HG02798 (cell line): ENCODE measurements around the gene PLEKHM3.
"Not testable (repeated sequence)": the region's sequence is repeated elsewhere in the genome, so short reads cannot be mapped to it uniquely, and the experiment has no call there.

Experiments
- ATAC-seq: cut with Tn5 transposase; IDR thresholded peaks from one replicate; pipeline ENCODE4 v1.9.1; 2021; ENCODE audit warnings: mild to moderate bottlenecking; ENCODE audit not compliant: unreplicated experiment, poor library complexity

PLEKHM3 gene

GRCh38 chr2:207929923-207930322 is 95.4 kb downstream of the PLEKHM3 start:
- no peak for ATAC-seq

- ATAC-seq: no peak
Observed at GRCh38 chr2:207928079-207928478, 97.2 kb downstream of the PLEKHM3 start.

GRCh38 chr2:207926989-207927300 is 98.4 kb downstream of the PLEKHM3 start:
- ATAC-seq: no peak

DNA sequence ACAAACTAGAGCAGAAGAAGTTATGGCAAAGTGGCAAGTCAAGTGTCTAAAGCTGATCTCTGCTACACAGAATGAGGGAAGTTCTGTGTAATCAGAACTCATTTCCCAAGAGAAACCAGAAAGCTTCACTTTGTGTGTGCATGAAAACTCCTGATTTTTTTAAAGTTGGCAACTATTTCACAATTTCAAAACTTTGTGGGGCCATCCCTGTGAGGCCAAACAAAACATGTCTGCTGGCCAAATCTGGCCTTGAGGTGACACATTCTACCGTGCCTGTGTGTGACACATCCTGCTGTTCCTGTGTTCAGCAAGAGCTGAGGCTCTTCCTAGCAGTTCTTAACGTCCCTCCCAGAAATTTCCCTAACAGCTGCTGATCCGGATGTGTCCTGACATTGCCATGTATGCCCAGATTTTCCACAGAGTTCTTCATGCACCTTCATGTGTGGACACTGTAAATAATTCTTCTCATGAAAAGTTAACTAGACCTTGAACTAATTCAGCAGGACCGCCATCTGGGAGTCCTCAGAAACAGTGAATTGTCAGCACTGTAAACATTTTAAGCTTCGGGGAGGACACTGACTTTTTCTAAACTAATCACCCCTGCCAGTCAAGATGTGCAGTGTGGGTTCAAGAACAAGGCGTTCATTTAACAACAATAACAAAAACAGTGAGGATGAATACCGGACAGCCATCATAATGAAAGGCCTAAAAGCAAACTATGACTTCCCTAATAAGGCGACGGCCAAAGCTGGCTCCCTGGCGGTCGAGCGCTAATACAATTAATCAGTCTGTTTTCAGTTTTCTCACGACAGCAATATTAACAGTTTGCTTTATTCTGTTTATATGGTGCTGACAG is 99.0 kb downstream of the PLEKHM3 start:
- ATAC-seq: no peak

DNA sequence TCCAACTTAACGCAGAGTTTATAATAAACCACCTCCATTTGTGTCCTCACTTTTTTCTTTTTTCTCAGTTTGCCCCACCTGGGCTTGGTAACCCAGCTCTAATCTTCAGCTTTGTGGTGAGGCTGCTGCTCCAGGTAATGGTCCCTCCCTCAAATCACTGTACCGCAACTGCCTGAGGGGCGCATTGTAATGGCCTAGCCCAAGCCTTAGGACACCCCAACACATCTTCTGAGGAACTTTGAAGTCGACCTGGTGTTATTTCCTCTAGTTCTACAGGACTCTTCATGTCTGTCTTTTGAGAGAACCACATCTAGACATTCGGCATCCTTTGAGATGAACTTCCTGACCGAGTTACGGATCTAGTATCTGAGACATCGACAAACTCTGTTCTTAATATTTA is 99.7 kb downstream of the PLEKHM3 start:
- ATAC-seq: no peak

DNA sequence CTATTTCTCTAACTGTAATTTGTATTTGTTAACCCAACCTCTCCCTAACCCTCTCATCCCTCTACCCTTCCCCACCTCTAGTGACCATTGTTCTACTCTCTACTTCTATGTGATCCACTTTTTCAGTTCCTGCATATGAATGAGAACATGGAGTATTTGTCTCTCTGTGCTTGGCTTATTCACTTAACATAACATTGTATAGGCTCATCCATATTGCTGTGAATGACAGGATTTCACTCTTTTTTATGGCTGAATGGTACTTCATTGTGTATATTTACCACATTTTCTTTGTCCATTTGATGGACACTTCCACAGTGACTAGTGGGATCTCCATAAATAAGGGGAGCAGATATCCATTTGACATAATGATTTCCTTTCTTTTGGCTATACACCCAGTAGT is 103.7 kb downstream of the PLEKHM3 start:
- no peak for ATAC-seq

DNA sequence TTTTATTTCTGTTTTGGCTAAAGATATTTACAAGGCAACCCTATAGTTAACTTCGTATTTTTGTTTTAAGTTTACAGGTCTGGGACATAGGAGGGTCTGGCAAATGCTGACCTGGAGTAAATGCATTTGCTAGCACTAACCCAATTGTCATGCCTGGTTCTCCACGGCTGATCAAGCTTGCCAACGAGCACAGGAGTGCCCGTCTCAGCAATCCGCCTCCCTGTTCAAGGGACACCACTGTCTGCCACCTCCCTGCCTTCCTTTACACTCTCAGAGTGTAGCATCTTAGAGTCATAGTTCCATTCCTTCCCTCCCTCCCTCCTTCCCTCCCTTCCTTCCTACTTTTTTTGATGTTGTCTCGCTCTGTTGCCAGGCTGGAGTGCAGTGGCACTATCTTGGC is 104.6 kb downstream of the PLEKHM3 start:
- ATAC-seq: no peak

GRCh38 chr2:207920321-207920720 is 105.0 kb downstream of the PLEKHM3 start:
- no peak for ATAC-seq

GRCh38 chr2:207919164-207919919 is 106.0 kb downstream of the PLEKHM3 start:
- no peak for ATAC-seq

- no peak for ATAC-seq
Observed at GRCh38 chr2:207914716-207915115, 110.6 kb downstream of the PLEKHM3 start.

DNA sequence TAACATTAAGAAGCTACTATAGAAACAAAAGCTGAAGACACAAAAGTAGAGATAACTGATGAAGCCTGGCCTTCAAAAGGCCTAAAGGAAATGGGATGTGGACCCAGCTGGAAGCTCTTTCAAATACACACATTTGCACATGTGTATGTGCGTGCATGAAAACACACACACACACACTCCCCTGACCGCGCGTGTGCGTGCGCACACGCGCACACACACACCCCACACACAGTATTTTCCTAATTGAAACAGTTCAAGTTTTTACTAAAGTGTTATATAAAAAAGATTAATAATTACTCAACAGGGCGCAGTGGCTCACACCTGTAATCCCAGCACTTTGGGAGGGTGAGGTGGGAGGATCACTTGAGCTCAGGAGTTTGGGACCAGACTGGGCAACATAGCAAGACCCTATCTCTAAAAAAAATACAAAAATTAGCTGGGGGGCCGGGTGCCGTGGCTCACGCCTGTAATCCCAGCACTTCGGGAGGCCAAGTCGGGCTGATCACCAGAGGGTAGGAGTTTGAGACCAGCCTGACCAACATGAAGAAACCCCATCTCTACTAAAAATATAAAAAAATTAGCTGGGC is 111.5 kb downstream of the PLEKHM3 start:
- no peak for ATAC-seq

DNA sequence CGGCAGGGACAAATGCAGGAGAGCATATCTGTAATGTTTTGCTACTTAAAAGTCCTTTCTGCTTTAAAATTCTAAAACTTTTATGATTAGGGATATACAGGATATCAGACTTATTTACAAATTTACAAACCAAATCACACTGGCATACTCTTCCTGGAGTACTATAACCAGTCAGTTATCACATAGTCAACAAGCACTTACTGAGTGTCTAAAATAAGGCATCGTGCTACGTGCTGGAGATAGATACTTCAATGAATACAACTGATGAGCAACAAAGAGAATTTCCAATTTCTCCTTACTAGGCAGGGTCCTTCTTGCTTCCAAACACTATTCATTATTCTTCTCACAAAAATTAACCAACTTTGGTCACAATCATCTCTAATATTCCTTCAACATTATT is 113.5 kb downstream of the PLEKHM3 start:
- no peak for ATAC-seq

- ATAC-seq: no peak
Observed at GRCh38 chr2:207911215-207911614, 114.1 kb downstream of the PLEKHM3 start.

- not testable (repeated sequence) for ATAC-seq
Observed at GRCh38 chr2:207906495-207906894, 118.8 kb downstream of the PLEKHM3 start.

- ATAC-seq: no peak
Observed at GRCh38 chr2:207905546-207905945, 119.8 kb downstream of the PLEKHM3 start.

DNA sequence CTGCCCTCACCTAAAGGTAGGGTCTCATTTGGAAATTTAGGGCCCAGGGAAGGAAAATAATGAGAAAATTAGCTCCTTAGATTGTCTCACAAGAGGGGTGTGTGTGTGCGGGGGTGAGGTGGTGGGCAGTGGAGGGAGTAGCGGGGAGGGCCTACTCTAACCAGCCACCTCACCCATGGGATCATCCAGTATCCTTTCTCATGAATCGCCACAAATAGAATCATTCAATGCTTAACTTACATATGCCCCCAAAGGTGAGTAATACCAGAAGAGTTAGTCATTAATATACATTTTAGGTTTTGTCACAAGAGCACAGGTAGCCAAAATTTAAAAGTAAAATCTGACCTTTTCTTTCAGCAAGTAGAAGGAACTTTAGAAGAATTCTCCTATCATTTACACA is 122.1 kb downstream of the PLEKHM3 start:
- ATAC-seq: no peak

DNA sequence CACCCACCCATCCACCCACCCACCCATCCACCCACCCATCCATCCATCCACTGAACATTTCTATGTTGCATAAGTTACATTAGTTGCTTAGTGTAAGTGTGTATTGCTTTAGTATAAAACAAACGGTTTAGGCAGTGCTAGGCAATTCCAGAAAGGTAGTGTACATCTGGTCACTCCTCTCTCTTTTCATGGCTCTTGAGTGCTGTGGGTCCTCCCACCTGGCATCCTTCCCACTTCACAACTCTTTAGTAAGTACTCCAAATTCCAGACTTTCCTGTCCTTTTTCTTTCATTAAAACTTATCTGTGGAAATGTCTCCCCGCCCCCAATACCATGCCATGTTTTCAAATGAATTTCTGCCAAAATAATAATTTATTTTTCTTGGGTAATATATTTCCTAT is 122.5 kb downstream of the PLEKHM3 start:
- ATAC-seq: no peak

DNA sequence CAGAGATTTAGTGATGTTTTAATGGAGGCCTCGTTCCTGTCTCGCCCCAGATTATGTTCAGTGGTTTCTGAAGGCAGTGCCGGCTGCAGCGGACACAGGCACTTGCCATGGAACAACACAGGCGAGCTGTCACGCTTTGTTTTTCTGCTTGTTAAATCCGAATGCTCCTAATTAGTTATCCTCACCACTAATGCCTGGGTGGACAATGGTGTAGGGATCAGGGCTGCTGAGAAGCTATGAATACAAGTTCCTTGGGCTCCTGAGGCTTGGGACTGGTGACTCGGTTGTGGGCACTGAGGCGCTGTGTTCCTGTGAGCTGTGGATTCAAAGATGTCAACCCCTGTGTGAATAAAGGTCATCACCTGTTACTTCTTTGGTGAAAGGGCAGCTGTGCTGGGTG is 123.5 kb downstream of the PLEKHM3 start:
- no peak for ATAC-seq

- no peak for ATAC-seq
Observed at GRCh38 chr2:207901401-207901800, 123.9 kb downstream of the PLEKHM3 start.

DNA sequence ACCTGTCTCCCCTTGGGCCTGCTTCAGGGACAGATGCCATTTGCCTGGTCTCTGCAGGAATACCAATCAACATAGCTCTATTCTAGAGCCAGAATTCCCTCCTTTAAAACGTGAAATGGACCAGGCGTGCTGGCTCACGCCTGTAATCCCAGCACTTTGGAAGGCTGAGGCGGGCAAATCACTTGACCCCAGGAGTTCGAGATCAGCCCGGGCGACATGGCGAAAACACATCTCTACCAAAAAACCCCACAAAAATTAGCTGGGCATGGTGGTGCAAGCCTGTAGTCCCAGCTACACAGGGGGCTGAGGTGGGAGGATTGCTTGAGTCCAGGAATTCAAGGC is 127.0 kb downstream of the PLEKHM3 start:
- ATAC-seq: no peak

DNA sequence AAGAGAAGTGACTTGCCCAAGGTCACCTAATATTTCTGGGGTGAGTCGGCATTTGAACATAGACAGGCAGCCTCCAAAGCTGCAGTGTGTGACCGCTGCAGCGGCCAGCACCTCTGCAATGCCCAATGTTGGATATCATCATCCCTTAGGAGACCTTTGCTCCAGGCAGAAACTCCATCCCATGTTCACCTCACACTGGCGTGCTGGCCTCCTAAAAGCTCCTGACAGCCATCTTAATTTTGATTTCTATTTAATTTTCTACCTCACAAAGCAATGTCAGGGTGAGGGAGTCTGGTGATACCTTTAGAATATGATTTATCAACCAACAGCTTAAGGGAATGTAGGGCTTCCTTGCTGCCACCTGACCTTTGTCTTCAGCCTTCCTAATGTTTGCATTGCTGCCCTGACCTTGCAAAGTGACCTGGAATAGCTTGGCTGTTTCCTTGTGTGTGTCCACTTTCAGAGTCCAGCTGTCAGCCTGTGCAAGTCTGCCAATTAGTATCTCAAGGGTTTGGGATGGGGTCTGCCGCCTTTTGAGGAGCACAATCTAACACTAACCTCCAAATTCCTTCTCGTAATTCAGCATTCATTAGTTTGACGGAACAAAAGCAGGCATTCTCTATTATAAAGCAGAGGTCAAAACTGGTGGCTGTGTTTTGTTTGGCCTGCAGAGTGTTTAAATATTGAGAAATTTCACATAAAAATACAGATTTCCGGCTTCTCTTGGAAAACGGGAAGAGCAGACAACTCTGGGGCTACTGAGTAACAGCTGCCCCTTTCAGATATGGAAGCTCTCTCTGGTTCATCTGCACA is 127.6 kb downstream of the PLEKHM3 start:
- no peak for ATAC-seq
